ENCODE results near the gene PURB.

PURB gene

GRCh38 chr7:44885394-44886317, at the start of gene PURB:
PURB (minus strand) TSS chr7:44885530; CDS start chr7:44885348, 182 bp downstream.
- peak; percentile 90 for DNase-seq (ENCODE audit: low read depth)

DNA sequence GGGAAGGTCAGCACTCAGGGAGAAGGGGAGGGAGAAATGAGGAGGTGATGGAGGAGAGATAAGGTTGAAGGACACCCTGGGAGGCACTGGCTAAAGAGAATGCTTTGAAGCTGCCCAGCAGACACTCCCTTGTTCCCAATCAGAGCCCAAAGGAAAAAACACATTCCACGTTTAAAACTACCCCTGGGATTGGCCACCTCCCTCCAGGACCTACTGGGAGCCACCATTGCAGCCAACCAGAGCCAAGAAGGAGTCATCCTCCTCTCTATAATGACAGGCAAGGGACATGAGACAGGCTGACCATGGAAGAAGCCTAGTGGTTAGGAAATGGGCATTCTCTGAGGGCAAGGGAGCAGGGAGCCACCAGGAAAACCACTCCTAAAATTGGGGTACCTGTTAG, 49.7 kb upstream of the PURB start:
- DNase-seq (ENCODE audit: low read depth): no peak

DNA sequence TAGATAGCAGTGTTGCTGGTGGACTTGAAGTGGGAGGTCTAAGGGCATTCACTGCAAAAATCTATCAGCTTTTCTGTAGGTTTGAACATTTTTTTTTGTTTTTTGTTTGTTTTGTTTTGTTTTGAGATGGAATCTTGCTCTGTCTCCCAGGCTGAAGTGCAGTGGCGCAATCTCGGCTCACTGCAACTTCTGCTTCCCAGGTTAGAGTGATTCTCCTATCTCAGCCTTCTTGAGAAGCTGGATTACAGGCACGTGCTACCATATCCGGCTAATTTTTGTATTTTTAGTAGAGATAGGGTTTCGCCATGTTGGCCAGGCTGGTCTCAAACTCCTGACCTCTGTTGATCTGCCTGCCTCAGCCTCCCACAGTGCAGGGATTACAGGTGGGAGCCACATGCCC, 49.2 kb upstream of the PURB start:
- DNase-seq (ENCODE audit: low read depth): peak; percentile 8

GRCh38 chr7:44930921-44931320, 45.6 kb upstream of the PURB start:
- DNase-seq (ENCODE audit: low read depth): no peak

DNA sequence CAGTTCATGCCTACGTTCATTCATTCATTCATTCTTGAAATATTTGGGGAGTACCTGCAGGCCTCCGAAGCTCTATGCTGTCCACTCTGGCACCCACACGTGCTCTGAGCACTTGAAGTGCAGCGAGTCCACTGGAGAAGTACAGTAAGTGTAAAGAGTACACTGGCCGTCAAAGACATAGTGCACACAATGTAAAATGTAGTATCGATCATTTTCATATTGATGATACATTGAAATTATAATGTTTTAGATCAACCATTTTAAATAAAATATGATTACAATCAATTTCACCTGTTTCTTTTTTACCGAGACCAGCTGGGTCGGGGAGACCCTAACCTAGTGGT, 37.0 kb upstream of the PURB start:
- no peak for DNase-seq (ENCODE audit: low read depth)

GRCh38 chr7:44921607-44922350, 36.4 kb upstream of the PURB start:
- peak; percentile 51 for DNase-seq (ENCODE audit: low read depth)

- no peak for DNase-seq (ENCODE audit: low read depth)
Observed at GRCh38 chr7:44920119-44920518, 34.8 kb upstream of the PURB start.

DNA sequence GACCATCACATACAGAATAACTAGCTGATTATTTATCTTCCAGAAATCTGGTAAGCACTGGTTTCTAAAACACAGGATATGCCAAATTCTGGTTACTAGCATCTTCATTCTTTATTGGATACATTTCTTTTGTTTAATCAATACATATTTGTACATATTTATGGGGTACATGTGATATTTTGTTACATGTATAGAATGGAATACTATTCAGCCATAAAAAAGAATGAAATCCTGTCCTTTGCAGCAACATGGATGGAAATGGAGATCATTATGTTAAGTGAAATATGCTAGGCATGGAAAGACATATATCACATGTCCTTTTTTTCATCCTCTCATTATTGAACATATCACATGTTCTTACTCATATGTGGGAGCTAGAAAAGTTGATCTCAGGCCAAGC, 32.7 kb upstream of the PURB start:
- DNase-seq (ENCODE audit: low read depth): no peak

GRCh38 chr7:44917465-44917864, 32.1 kb upstream of the PURB start:
- DNase-seq (ENCODE audit: low read depth): no peak

GRCh38 chr7:44914992-44915607, 29.8 kb upstream of the PURB start:
- DNase-seq (ENCODE audit: low read depth): peak; percentile 43

GRCh38 chr7:44912775-44913347, 27.5 kb upstream of the PURB start:
- DNase-seq (ENCODE audit: low read depth): no peak

DNA sequence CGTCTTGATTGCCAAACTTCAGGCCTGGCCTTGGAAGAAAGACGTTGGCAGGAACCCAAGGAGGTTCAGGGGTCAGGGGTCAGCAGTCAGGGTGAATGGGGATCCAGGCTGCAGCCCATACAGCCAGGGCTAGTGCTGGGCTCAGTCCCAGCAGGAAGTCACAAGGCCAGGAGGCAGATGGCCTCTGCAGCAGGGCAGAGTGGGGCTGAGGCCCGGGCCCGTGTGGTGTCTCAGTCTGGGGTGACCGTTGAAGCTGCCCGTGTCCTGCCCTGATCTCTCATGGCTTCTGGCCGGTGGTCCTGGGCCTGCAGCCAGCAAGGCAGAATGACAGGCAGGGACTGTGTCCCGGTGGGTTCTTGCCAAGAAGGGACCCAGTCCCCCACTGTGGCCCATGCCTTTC, 26.6 kb upstream of the PURB start:
- DNase-seq (ENCODE audit: low read depth): no peak

DNA sequence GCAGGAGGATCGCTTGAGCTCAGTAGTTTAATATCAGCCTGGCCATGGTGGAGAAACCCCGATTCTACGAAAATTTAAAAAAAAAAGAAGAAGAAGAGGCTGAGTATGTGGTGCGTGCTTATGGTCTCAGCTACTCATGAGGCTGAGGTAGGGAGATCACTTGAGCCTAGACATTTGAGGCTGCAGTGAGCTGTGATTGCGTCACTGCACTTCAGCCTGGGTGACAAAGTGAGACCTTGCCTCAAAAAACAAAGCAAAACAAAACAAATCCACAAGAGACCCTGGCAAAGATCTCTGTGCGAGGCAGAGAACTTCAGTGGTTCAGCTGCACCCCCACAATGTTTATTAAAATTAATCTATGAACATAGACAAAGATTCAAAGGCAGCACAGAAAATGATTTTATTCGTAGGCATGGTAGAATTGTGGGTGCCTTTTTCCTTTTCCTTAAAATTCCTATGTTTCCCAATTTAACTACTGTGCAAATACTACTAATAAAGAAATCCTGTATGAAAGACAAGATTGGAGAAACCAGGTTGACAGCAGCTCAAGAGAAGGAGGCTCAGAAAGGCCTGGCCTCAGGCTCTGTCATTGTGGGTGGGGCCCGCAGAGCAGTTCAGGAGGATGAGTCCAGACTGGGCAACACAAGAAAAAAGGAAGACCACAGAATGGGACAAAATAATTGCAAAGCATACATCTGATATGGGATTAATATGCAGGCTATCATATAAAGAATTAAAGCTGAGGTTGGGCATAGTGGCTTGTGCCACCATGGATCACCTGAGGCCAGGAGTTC, 24.5 kb upstream of the PURB start:
- no peak for DNase-seq (ENCODE audit: low read depth)

DNA sequence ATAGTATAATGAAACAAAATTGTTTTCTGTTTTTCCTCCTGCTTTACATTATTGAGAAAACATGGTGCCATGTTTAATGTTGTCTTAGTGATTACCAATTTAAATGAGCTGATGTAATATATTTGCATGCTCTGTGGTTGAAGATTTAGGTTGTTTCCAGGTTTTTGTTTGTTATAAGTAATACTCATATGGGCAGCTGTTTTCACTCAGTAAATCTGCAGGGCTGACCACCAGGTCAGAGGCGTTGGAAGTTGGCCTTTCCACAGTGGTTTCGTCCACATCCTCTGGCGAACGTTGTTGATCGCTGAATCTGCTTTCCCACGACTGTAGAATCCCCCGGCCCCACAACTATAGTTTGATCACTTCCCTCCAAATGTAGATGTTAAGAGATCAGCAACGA, 21.6 kb upstream of the PURB start:
- DNase-seq (ENCODE audit: low read depth): no peak

- DNase-seq (ENCODE audit: low read depth): no peak
Observed at GRCh38 chr7:44905002-44905635, 19.8 kb upstream of the PURB start.

DNA sequence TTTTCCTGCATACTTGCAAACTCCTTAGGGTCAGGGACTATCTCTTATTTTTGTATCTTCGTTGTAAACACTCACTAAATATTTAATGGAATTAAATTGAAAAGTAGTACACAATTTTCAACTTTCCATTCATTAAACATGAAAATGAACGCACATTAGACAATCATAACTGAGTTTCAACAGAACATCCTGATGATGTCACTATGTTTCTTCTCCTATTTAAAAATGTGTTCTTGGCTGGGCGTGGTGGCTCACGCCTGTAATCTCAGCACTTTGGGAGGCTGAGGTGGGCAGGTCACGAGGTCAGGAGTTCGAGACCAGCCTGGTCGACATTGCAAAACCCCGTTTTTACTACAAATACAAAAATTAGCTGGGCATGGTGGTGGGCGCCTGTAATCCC, 14.1 kb upstream of the PURB start:
- no peak for DNase-seq (ENCODE audit: low read depth)

GRCh38 chr7:44898039-44898438, 12.7 kb upstream of the PURB start:
- no peak for DNase-seq (ENCODE audit: low read depth)

- DNase-seq (ENCODE audit: low read depth): no peak
Observed at GRCh38 chr7:44897309-44897708, 12.0 kb upstream of the PURB start.

GRCh38 chr7:44894888-44895580, 9.7 kb upstream of the PURB start:
- DNase-seq (ENCODE audit: low read depth): no peak

- no peak for DNase-seq (ENCODE audit: low read depth)
Observed at GRCh38 chr7:44893710-44894234, 8.4 kb upstream of the PURB start.

Measured in amniotic epithelial cell (primary cell).